ENCODE data around the gene PMEPA1. TPM values are rescaled to one million over a fixed set of nuclear protein-coding genes. Genes with fewer than 3 reads are reported as not detected.

Gene PMEPA1
- total and polyA plus RNA-seq, 10 of the 15 experiments (the other 5 are each of a cell fraction or from before 2014, with no cell fraction given) = 0.02 to 0.10 (median 0.04) TPM; not detected in 3

GRCh38 chr20:57748601-57749130 is 38.9 kb upstream of the PMEPA1 start (continued):
- TF ChIP-seq CUX1 (IDR thresholded peaks at IDR 0.05; ENCODE audit: insufficient replicate concordance, low read depth, low read length) = no peak
- TF ChIP-seq ZNF217 (IDR thresholded peaks at IDR 0.05) = no peak
- no peak for TF ChIP-seq CBFB (IDR thresholded peaks at IDR 0.05; ENCODE audit: low read depth)
- TF ChIP-seq CHD2 (IDR thresholded peaks at IDR 0.05; ENCODE audit: borderline replicate concordance, low read depth, low read length) = no peak
- no peak for TF ChIP-seq HDAC6 (IDR thresholded peaks at IDR 0.05; ENCODE audit: unreplicated experiment)
- no peak for TF ChIP-seq SIN3A (IDR thresholded peaks at IDR 0.05; ENCODE audit: low read depth, low read length)
- peak; percentile 47; the same call in 1 of the 2 replicates for TF ChIP-seq RELB (IDR thresholded peaks at IDR 0.05; ENCODE audit: low read depth)
- TF ChIP-seq CBX3 (IDR thresholded peaks at IDR 0.05; ENCODE audit: borderline replicate concordance, low read depth) = no peak
- no peak for TF ChIP-seq HCFC1 (IDR thresholded peaks at IDR 0.05; ENCODE audit: low read length)
- no peak for TF ChIP-seq MLLT1 (IDR thresholded peaks at IDR 0.05)
- TF ChIP-seq CREM (IDR thresholded peaks at IDR 0.05; ENCODE audit: low read depth) = 0 out of 2 replicates have a peak, but pooled peaks have one; percentile 19
- no peak for TF ChIP-seq PRDM15 (CRISPR knock-in tag; IDR thresholded peaks at IDR 0.05)
- no peak for TF ChIP-seq TCF3 (IDR thresholded peaks at IDR 0.05; ENCODE audit: borderline replicate concordance, insufficient read depth, low read depth, low read length)
- TF ChIP-seq REST (IDR thresholded peaks at IDR 0.05; ENCODE audit: low read depth, low read length) = no peak
